Astrocyte (in vitro differentiated cells and primary cell): ENCODE results near the gene BCAR3.

Source experiments
- EZH2 ChIP-seq: IDR thresholded peaks from 2 replicates; pipeline ENCODE4 v1.6.1; 2012; ENCODE audit warnings: mild to moderate bottlenecking, low read length, inconsistent platforms; ENCODE audit not compliant: insufficient read depth
- TF ChIP-seq, protein P1 (sequence below): IDR thresholded peaks from 2 replicates; pipeline ENCODE4 v1.5.1; 2011; ENCODE audit warnings: low read depth, mild to moderate bottlenecking, inconsistent platforms, low read length, moderate library complexity; ENCODE audit not compliant: insufficient read depth

- TF ChIP-seq, protein P1, sequence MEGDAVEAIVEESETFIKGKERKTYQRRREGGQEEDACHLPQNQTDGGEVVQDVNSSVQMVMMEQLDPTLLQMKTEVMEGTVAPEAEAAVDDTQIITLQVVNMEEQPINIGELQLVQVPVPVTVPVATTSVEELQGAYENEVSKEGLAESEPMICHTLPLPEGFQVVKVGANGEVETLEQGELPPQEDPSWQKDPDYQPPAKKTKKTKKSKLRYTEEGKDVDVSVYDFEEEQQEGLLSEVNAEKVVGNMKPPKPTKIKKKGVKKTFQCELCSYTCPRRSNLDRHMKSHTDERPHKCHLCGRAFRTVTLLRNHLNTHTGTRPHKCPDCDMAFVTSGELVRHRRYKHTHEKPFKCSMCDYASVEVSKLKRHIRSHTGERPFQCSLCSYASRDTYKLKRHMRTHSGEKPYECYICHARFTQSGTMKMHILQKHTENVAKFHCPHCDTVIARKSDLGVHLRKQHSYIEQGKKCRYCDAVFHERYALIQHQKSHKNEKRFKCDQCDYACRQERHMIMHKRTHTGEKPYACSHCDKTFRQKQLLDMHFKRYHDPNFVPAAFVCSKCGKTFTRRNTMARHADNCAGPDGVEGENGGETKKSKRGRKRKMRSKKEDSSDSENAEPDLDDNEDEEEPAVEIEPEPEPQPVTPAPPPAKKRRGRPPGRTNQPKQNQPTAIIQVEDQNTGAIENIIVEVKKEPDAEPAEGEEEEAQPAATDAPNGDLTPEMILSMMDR, result no peak
- no peak for TF ChIP-seq EZH2
These were observed 28.0 kb downstream of the BCAR3 start for GRCh38 chr1:93653656-93654055.
